Anterior cingulate cortex (tissue), 58 donors: ENCODE results near the gene NCKAP5L.
A peak's percentile ranks its signal among the peaks of the same experiment; 100 is the strongest.

Experiments
- DNase-seq, 58 donors: peaks; one replicate each; lab custom pipeline; 2025; lab: John Stamatoyannopoulos, UW

NCKAP5L gene

GRCh38 chr12:49824895-49825294, 3.3 kb downstream of the NCKAP5L start:
- DNase-seq, result peak in 6 of 58 donors; percentile 4 to 57 (median 30)

- no peak for DNase-seq
Observed at GRCh38 chr12:49824416-49824815, 3.8 kb downstream of the NCKAP5L start.

- no peak for DNase-seq
Observed at GRCh38 chr12:49823951-49824350, 4.3 kb downstream of the NCKAP5L start.

DNA sequence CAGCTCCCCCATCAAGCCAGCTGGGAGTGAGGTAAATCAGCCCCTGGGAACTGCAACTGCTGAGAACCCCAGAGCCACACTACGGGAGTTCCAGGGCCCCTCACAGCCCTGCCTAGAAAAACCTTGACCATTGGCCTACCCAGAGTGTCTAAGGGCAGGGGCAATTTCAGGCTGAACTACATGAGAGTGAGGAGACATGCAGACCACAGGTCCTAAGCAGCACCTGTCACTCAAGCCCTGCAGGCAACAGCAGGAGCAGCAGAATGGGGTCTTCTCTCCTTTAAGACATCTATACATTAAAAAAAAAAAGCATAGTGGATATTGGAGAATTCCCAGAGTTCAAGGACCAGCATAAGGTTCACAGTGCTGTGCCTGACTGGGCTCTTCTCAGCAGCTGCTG, 4.9 kb downstream of the NCKAP5L start:
- DNase-seq, result no peak

- DNase-seq, result peak in 10 of 58 donors; percentile 6 to 36 (median 24)
Observed at GRCh38 chr12:49821373-49822287, 6.6 kb downstream of the NCKAP5L start.

DNA sequence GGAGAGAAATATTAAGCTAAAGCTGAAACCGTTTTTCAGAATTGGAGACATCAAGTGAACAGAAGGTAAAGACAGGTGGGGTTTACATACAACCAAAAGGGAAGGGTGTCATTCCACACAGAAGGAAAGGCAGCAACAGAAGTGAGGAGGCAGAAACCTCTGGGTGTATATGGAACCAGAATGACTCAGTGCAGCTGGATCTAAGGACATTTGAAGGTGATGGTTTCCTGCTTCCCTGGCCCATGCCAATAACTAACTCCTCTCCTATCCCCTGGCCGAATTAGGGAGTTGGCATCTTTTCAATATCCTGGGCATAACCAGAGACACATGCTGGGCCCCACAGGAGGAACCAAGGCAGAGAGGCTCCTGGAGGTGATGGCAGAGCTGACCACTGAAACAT, 8.4 kb downstream of the NCKAP5L start:
- DNase-seq, result no peak

DNA sequence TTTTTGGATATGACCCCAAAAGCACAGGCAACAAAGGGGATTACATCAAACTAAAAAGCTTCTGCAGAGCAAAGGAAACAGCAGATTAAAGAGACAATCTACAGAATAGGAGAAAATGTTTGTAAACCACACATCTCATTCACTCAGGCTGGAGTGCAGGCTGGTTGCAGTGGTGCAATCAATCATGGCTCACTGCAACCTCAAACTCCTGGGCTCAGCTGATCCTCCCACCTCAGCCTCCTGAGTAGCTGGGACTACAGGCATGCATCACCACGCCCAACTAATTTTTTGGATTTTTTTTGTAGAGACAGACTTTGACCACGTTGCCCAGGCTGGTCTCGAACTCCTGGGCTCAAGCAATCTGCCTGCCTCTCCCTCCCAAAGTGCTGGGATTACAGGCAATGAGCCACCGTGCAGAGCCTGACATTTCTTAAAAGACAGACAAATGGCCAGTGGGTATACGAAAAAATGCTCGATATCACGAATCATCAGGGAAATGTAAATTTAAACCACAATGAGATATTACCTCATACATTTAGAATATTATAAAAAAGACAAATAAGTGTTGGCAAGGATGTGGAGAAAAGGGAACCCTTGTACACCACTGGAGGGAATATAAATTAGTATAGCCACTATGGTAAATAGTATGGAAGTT, 9.8 kb downstream of the NCKAP5L start:
- no peak for DNase-seq

GRCh38 chr12:49813131-49813530, 15.1 kb downstream of the NCKAP5L start:
- DNase-seq, result no peak

- DNase-seq, result no peak
Observed at GRCh38 chr12:49811961-49812401, 16.2 kb downstream of the NCKAP5L start.

GRCh38 chr12:49811136-49811535, 17.1 kb downstream of the NCKAP5L start:
- DNase-seq, result peak in 1 of 58 donors; percentile 8

- peak in 20 of 58 donors; percentile 4 to 65 (median 28) for DNase-seq
Observed at GRCh38 chr12:49809906-49810389, 18.3 kb downstream of the NCKAP5L start.

DNA sequence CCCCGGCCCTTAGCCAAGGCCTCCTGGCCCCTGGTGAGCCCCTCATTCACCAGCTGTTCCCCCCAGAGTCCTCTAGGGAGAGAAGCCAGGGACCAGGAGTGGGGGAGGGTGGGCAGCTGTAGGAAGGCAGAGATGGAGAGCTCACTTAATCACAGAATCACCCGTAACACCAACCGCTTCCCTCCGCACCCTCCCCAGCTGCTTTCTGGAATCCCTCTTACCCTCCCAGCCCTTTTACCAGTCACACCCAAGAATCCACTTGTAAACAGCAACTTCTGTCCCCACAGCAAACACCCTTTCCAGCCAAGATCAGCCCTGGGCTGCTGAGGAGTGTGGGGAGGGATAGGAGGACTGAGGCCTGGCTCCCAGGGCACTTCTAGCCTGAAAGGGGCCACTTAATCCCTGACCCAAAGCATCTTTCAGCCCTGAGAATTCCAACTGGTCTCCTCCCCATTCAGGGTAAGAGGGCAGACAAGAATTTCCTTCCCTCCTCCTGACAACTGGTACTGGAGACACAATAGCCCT, 18.8 kb downstream of the NCKAP5L start:
- DNase-seq, result peak in 7 of 58 donors; percentile 12 to 54 (median 32)

- peak in 37 of 58 donors; percentile 4 to 77 (median 41) for DNase-seq
Observed at GRCh38 chr12:49808686-49809380, 19.4 kb downstream of the NCKAP5L start.

DNA sequence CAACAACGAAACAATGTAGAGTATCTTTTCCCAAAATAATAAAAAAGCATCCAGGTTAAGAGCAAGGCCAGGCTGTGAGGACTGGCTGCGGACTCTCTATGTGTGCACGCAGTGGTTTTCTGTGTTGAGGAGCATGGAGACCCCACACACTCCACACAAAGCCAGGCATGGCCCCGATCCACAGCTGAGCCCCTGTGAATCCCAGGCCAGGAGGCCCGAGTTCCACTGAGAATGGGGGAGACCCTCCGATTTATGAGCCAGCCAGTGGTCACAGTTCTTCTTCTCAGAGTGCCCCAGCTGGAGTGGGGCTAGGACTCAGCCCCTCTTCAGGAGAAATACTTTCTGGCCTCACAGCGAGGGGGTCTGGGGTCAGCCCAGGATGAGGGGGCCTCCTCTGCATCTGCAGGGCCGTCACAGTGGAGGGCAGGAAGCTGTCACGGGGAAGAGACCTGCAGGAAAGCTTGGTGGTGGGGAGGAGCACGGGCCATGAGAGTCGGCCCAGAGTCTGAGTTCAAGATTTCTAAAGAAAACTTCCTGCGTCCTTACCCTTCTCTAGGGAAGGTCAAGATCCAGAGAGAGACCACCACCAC, 20.1 kb downstream of the NCKAP5L start:
- DNase-seq, result no peak

GRCh38 chr12:49806877-49807276, 21.3 kb downstream of the NCKAP5L start:
- no peak for DNase-seq

DNA sequence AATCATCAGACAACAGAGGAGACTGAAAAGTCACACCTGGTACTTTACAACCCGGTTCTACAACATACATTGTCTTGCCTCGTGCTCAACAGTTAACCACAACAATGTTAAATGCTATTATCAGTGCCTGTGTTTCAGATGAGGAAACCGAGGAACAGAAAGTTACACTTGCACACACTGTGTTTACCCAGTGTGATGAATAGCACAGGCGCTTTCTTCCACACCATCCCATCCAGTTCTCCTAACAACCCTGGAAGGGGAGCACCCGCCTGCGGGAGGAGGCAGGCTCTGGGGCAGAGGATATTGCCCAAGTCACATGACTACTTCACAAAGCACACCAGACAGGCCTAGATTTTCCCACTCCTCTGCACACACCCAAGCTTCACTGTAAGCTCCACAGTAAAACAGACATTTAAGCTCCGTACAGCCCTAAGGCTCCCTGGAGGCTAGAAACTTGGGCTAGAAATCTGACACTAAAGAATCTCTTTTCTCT, 21.8 kb downstream of the NCKAP5L start:
- no peak for DNase-seq

GRCh38 chr12:49805409-49805808, 22.8 kb downstream of the NCKAP5L start:
- no peak for DNase-seq

- no peak for DNase-seq
Observed at GRCh38 chr12:49804821-49805220, 23.4 kb downstream of the NCKAP5L start.

GRCh38 chr12:49803693-49804450, 24.3 kb downstream of the NCKAP5L start:
- no peak for DNase-seq
